Frontal cortex (tissue), 1 donor: Measurements from ENCODE around the gene SHROOM4. TPM values are rescaled to one million over a fixed set of nuclear protein-coding genes. Genes with fewer than 3 reads are reported as not detected.

ENCODE experiments used
- small RNA-seq: library from RNA; depleted of rRNA; stranded (forward); fragments of <200 nt; gene quantifications from one replicate; pipeline ENCODE3, GENCODE V24; 2014
- total RNA-seq: library from RNA; depleted of rRNA; stranded (reverse); fragments of >200 nt; gene quantifications from one replicate; pipeline ENCODE4 v1.2.3, GENCODE V29; 2014

Gene SHROOM4
- total RNA-seq, 1 donor from 2014 or later, result 1.6 TPM

Small RNA genes lying within 50 kb of the gene (small RNA-seq; reads per million reads assigned to genes)
- gene RNU6-935P, result not detected

Other genes starting within 250 kb of the SHROOM4 start
- gene BMP15, start 96.5 kb upstream of the SHROOM4 start, total RNA-seq, result not detected